ENCODE measurements around the gene GSTO2. TPM values are rescaled to one million over a fixed set of nuclear protein-coding genes. Genes with fewer than 3 reads are reported as not detected.

Gene GSTO2
- total and polyA plus RNA-seq, 2 experiments from 2014 or later = 30.7 to 49.8 TPM

GRCh38 chr10:104337521-104337984 is 68.6 kb downstream of the GSTO2 start:
- DNase-seq (ENCODE audit: low spot score) (peak; percentile 77), ATAC-seq (peak; percentile 64)
- peaks cover 62% of the 10 kb centered on the region for H3K4me1 Mint-ChIP-seq
- Histone ChIP-seq H3F3A (replicated peaks; ENCODE audit: low read depth) (peaks cover 6% of the 10 kb centered on the region; the same call in 1 of the 2 replicates), H3K36me3 (ENCODE audit: insufficient read depth) (no peaks in the 10 kb centered on the region), H3K79me2 (replicated peaks; ENCODE audit: insufficient read depth) (peaks cover 51% of the 10 kb centered on the region), H3K4me3 (peak overlapping the region; percentile 98), H3K4me1 (ENCODE audit: insufficient read depth) (peaks cover 63% of the 10 kb centered on the region), H2AFZ (peak overlapping the region; percentile 70), H3K4me2 (peak overlapping the region; percentile 98), H3K27me3 (ENCODE audit: insufficient read depth) (peaks cover 7% of the 10 kb centered on the region), H3K9me2 (ENCODE audit: insufficient read depth) (no peaks in the 10 kb centered on the region), H3K27ac (ENCODE audit: low read depth) (peak overlapping the region; percentile 96), H4K20me1 (replicated peaks; ENCODE audit: insufficient read depth) (peaks cover 2% of the 10 kb centered on the region; the same call in 1 of the 2 replicates)
- no peaks in the 10 kb centered on the region for H3K9me3 Mint-ChIP-seq
- peak overlapping the region; percentile 94 for H3K4me3 Mint-ChIP-seq
- H3K27me3 Mint-ChIP-seq (ENCODE audit: insufficient read depth, low read depth, poor library complexity) = peaks cover 15% of the 10 kb centered on the region
- H3K36me3 Mint-ChIP-seq (ENCODE audit: low read depth) = no peaks in the 10 kb centered on the region; the same call in 2 of the 3 replicates
- H3K27ac Mint-ChIP-seq = no peak overlapping the region
- TF ChIP-seq ETS1 (IDR thresholded peaks at IDR 0.05) (no peak), EZH2phosphoT487 (IDR thresholded peaks at IDR 0.05; ENCODE audit: unreplicated experiment) (no peak), REST (IDR thresholded peaks at IDR 0.05; ENCODE audit: unreplicated experiment) (no peak), EZH2 (IDR thresholded peaks at IDR 0.05; ENCODE audit: low read depth, unreplicated experiment) (no peak), POLR2AphosphoS5 (IDR thresholded peaks at IDR 0.05; ENCODE audit: low read depth) (no peak), ZNF114 (CRISPR knock-in tag; IDR thresholded peaks at IDR 0.05) (no peak), JUNB (IDR thresholded peaks at IDR 0.05; ENCODE audit: unreplicated experiment) (no peak), CTCF (conservative IDR thresholded peaks at IDR 0.05; ENCODE audit: low read depth in 2 of 2) (no peak), STAT1 (IDR thresholded peaks at IDR 0.05; ENCODE audit: unreplicated experiment) (no peak), ZNF462 (CRISPR knock-in tag; IDR thresholded peaks at IDR 0.05) (no peak), NANOG (IDR thresholded peaks at IDR 0.05; ENCODE audit: borderline replicate concordance) (no peak), CREB1 (CRISPR knock-in tag; IDR thresholded peaks at IDR 0.05; ENCODE audit: low read depth) (no peak), ZNF331 (CRISPR knock-in tag; IDR thresholded peaks at IDR 0.05; ENCODE audit: low read depth) (no peak)
